Type B pancreatic cell (in vitro differentiated cells): ENCODE results near the gene HDDC3. TPM values are rescaled to one million over a fixed set of nuclear protein-coding genes. Genes with fewer than 3 reads are reported as not detected.

Experiments used
- DNase-seq: peaks from one replicate; pipeline ENCODE4 v3.0.0; 2021; ENCODE audit warnings: mixed read lengths; ENCODE audit not compliant: unreplicated experiment; ENCODE audit errors: extremely low spot score
- H3K27ac Mint-ChIP-seq: 2 replicates; pipeline ENCODE4 v1.8.0; 2021; ENCODE audit warnings: mild to moderate bottlenecking, mixed read lengths
- H3K27me3 Mint-ChIP-seq: 2 replicates; pipeline ENCODE4 v1.8.0; 2021; ENCODE audit warnings: mixed read lengths
- H3K36me3 Mint-ChIP-seq: 2 replicates; pipeline ENCODE4 v1.8.0; 2021; ENCODE audit warnings: mixed read lengths
- H3K4me1 Mint-ChIP-seq: one replicate; pipeline ENCODE4 v1.8.0; 2021; ENCODE audit warnings: mixed read lengths; ENCODE audit not compliant: unreplicated experiment
- H3K4me3 Mint-ChIP-seq: 2 replicates; pipeline ENCODE4 v1.8.0; 2021; ENCODE audit warnings: mild to moderate bottlenecking, mixed read lengths
- H3K9me3 Mint-ChIP-seq: 2 replicates; pipeline ENCODE4 v1.8.0; 2021; ENCODE audit warnings: mixed read lengths
- total RNA-seq: library from RNA; stranded (reverse); gene quantifications from 2 replicates; pipeline ENCODE4 v1.2.1, GENCODE V29; 2021; ENCODE audit warnings: low replicate concordance
- TF ChIP-seq, protein P1 (sequence below): fragments of 200-600 bp; sonication (generic); conservative IDR thresholded peaks from 2 replicates; pipeline ENCODE4 v1.5.0; 2021; ENCODE audit warnings: antibody characterized with exemption, mild to moderate bottlenecking

HDDC3 gene
- total RNA-seq, 1 donor from 2014 or later = 16.8 TPM

DNA sequence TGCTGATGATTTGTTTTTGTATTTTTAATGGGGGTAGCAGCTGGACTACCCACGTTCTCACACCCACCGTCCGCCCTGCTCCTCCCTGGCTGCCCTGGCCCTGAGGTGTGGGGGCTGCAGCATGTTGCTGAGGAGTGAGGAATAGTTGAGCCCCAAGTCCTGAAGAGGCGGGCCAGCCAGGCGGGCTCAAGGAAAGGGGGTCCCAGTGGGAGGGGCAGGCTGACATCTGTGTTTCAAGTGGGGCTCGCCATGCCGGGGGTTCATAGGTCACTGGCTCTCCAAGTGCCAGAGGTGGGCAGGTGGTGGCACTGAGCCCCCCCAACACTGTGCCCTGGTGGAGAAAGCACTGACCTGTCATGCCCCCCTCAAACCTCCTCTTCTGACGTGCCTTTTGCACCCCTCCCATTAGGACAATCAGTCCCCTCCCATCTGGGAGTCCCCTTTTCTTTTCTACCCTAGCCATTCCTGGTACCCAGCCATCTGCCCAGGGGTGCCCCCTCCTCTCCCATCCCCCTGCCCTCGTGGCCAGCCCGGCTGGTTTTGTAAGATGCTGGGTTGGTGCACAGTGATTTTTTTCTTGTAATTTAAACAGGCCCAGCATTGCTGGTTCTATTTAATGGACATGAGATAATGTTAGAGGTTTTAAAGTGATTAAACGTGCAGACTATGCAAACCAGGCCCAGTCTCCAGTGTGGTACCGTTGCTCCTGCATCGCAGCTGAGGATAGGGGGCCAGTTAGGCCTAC, 49.4 kb downstream of the HDDC3 start:
- Mint-ChIP-seq H3K4me1 (peaks cover 6% of the 10 kb centered on the region), H3K4me3 (no peak overlapping the region), H3K27me3 (no peaks in the 10 kb centered on the region), H3K36me3 (no peaks in the 10 kb centered on the region), H3K27ac (no peak overlapping the region), H3K9me3 (no peaks in the 10 kb centered on the region)
- DNase-seq = no peak
- TF ChIP-seq, protein P1, sequence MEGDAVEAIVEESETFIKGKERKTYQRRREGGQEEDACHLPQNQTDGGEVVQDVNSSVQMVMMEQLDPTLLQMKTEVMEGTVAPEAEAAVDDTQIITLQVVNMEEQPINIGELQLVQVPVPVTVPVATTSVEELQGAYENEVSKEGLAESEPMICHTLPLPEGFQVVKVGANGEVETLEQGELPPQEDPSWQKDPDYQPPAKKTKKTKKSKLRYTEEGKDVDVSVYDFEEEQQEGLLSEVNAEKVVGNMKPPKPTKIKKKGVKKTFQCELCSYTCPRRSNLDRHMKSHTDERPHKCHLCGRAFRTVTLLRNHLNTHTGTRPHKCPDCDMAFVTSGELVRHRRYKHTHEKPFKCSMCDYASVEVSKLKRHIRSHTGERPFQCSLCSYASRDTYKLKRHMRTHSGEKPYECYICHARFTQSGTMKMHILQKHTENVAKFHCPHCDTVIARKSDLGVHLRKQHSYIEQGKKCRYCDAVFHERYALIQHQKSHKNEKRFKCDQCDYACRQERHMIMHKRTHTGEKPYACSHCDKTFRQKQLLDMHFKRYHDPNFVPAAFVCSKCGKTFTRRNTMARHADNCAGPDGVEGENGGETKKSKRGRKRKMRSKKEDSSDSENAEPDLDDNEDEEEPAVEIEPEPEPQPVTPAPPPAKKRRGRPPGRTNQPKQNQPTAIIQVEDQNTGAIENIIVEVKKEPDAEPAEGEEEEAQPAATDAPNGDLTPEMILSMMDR = no peak

DNA sequence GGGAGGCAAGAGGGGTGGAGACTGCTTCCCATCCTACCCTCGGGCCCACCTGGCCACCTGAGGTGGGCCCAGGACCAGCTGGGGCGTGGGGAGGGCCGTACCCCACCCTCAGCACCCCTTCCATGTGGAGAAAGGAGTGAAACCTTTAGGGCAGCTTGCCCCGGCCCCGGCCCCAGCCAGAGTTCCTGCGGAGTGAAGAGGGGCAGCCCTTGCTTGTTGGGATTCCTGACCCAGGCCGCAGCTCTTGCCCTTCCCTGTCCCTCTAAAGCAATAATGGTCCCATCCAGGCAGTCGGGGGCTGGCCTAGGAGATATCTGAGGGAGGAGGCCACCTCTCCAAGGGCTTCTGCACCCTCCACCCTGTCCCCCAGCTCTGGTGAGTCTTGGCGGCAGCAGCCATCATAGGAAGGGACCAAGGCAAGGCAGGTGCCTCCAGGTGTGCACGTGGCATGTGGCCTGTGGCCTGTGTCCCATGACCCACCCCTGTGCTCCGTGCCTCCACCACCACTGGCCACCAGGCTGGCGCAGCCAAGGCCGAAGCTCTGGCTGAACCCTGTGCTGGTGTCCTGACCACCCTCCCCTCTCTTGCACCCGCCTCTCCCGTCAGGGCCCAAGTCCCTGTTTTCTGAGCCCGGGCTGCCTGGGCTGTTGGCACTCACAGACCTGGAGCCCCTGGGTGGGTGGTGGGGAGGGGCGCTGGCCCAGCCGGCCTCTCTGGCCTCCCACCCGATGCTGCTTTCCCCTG, 50.2 kb downstream of the HDDC3 start:
- H3K27ac Mint-ChIP-seq = no peak overlapping the region
- peaks cover 6% of the 10 kb centered on the region for H3K4me1 Mint-ChIP-seq
- no peaks in the 10 kb centered on the region for H3K9me3 Mint-ChIP-seq
- no peak overlapping the region for H3K4me3 Mint-ChIP-seq
- peak; percentile 68 for DNase-seq
- TF ChIP-seq, protein P1 = no peak
- no peaks in the 10 kb centered on the region for H3K36me3 Mint-ChIP-seq
- H3K27me3 Mint-ChIP-seq = no peaks in the 10 kb centered on the region

- Mint-ChIP-seq H3K9me3 (no peaks in the 10 kb centered on the region), H3K27me3 (no peaks in the 10 kb centered on the region), H3K27ac (no peak overlapping the region), H3K4me1 (peaks cover 6% of the 10 kb centered on the region), H3K4me3 (no peak overlapping the region), H3K36me3 (peaks cover 3% of the 10 kb centered on the region)
- TF ChIP-seq, protein P1 = no peak
- DNase-seq = no peak
Observed at GRCh38 chr15:90881181-90881977, 51.0 kb downstream of the HDDC3 start.

- H3K27me3 Mint-ChIP-seq = no peaks in the 10 kb centered on the region
- H3K4me1 Mint-ChIP-seq = no peaks in the 10 kb centered on the region
- H3K27ac Mint-ChIP-seq = no peak overlapping the region
Observed at GRCh38 chr15:90880381-90881145, 51.8 kb downstream of the HDDC3 start.

More at GRCh38 chr15:90880381-90881145, 51.8 kb downstream of the HDDC3 start:
- peaks cover 3% of the 10 kb centered on the region for H3K36me3 Mint-ChIP-seq
- no peaks in the 10 kb centered on the region for H3K9me3 Mint-ChIP-seq
- TF ChIP-seq, protein P1 = no peak
- DNase-seq = no peak
- H3K4me3 Mint-ChIP-seq = no peak overlapping the region

Other genes starting within 250 kb of the HDDC3 start
- 8.5 and 21.5 TPM in 2 replicates for gene BLM, start 215.2 kb downstream of the HDDC3 start, total RNA-seq
- gene FURIN, start 64.0 kb downstream of the HDDC3 start, total RNA-seq = 37.7 and 62.1 TPM in 2 replicates
- 3.1 TPM in 2 replicates for gene FES, start 48.0 kb downstream of the HDDC3 start, total RNA-seq
- 43.0 and 60.2 TPM in 2 replicates for gene MAN2A2, start 29.2 kb downstream of the HDDC3 start, total RNA-seq
- 78.9 and 80.2 TPM in 2 replicates for gene UNC45A, start 2.7 kb upstream of the HDDC3 start, total RNA-seq
- gene RCCD1, start 22.3 kb upstream of the HDDC3 start, total RNA-seq = 14.0 and 20.3 TPM in 2 replicates
- gene PRC1, start 62.0 kb upstream of the HDDC3 start, total RNA-seq = 54.6 and 101 TPM in 2 replicates
- gene VPS33B, start 90.0 kb upstream of the HDDC3 start, total RNA-seq = 20.2 and 25.5 TPM in 2 replicates
- 1.7 and 3.1 TPM in 2 replicates for gene SV2B, start 167.7 kb upstream of the HDDC3 start, total RNA-seq